PC-9 (cell line): Measurements from ENCODE around the gene DIP2C. TPM values are rescaled to one million over a fixed set of nuclear protein-coding genes. Genes with fewer than 3 reads are reported as not detected.
"Not testable (repeated sequence)": the region's sequence is repeated elsewhere in the genome, so short reads cannot be mapped to it uniquely, and the experiment has no call there.

Experiments used
- BruUV-seq: library from RNA; stranded (reverse); fragments of 400-500 nt; replicated peaks from 2 replicates; lab custom pipeline; 2021; lab: Mats Ljungman, UMichigan
- CTCF ChIA-PET: fragments of 300-600 bp; sonication (Branson Sonifier 250); formaldehyde crosslinking; loops from one replicate; lab custom pipeline; 2022; ENCODE audit warnings: antibody characterized with exemption; lab: Charles Lee
- POLR2A ChIA-PET: fragments of 300-600 bp; sonication (Branson Sonifier 250); formaldehyde crosslinking; loops from one replicate; lab custom pipeline; 2022; ENCODE audit warnings: antibody characterized with exemption; ENCODE audit not compliant: unreplicated experiment; lab: Charles Lee
- DNase-seq, 2 experiments: peaks; one replicate each; pipeline versions ENCODE4 v3.0.0 to v3.0.0-alpha.2; 2015 to 2022; ENCODE audit warnings: mixed read lengths in 1 of 2
- H2AFZ ChIP-seq: fragments of 200-600 bp; sonication (generic); 2 replicates; pipeline ENCODE4 v1.8.1; 2017; ENCODE audit warnings: antibody characterized with exemption
- H3F3A ChIP-seq: fragments of 200-600 bp; sonication (generic); 2 replicates; pipeline ENCODE4 v1.8.1; 2017; ENCODE audit warnings: antibody characterized with exemption, mild to moderate bottlenecking, low read depth; ENCODE audit not compliant: insufficient read depth
- H3K27ac ChIP-seq: fragments of 200-600 bp; sonication (generic); 2 replicates; pipeline ENCODE4 v1.6.1; 2016; ENCODE audit warnings: mixed run types
- H3K27me3 ChIP-seq: fragments of 200-600 bp; sonication (generic); 2 replicates; pipeline ENCODE4 v1.6.1; 2016; ENCODE audit warnings: low read depth, mixed run types; ENCODE audit not compliant: insufficient read depth
- H3K36me3 ChIP-seq: fragments of 200-600 bp; sonication (generic); 2 replicates; pipeline ENCODE4 v1.6.1; 2016; ENCODE audit warnings: low read depth, mixed run types
- H3K4me1 ChIP-seq: fragments of 200-600 bp; sonication (generic); replicated peaks from 2 replicates; pipeline ENCODE4 v1.6.1; 2016; ENCODE audit warnings: mixed run types; ENCODE audit not compliant: insufficient read depth
- H3K4me2 ChIP-seq: fragments of 200-600 bp; sonication (generic); 2 replicates; pipeline ENCODE4 v1.6.1; 2017; ENCODE audit warnings: mixed run types
- H3K4me3 ChIP-seq: fragments of 200-600 bp; sonication (generic); 2 replicates; pipeline ENCODE4 v1.6.1; 2016; ENCODE audit warnings: mixed run types
- H3K79me2 ChIP-seq: fragments of 200-600 bp; sonication (generic); 2 replicates; pipeline ENCODE4 v1.6.1; 2017; ENCODE audit warnings: low read depth, mixed run types
- H3K9me2 ChIP-seq: fragments of 200-600 bp; sonication (generic); 2 replicates; pipeline ENCODE4 v1.8.1; 2017; ENCODE audit warnings: mild to moderate bottlenecking; ENCODE audit not compliant: insufficient read depth
- H3K9me3 ChIP-seq: fragments of 200-600 bp; sonication (generic); 2 replicates; pipeline ENCODE4 v1.8.1; 2016; ENCODE audit warnings: low read depth; ENCODE audit not compliant: insufficient read depth
- H4K20me1 ChIP-seq: fragments of 200-600 bp; sonication (generic); 2 replicates; pipeline ENCODE4 v1.8.1; 2017; ENCODE audit not compliant: insufficient read depth
- EZH2 ChIP-seq: fragments of 200-600 bp; sonication (generic); IDR thresholded peaks from 2 replicates; pipeline ENCODE4 v1.8.0; 2017; ENCODE audit warnings: antibody characterized with exemption, low read depth
- intact Hi-C: fragments of 100-400 bp; cut with micrococcal nuclease; formaldehyde crosslinking; loops from one replicate; pipeline ENCODE4 v1.10.0; 2022; ENCODE audit not compliant: unreplicated experiment
- total RNA-seq: library from RNA; stranded (reverse); gene quantifications from 2 replicates; pipeline ENCODE4 v1.2.3, GENCODE V29; 2021
- TF ChIP-seq, protein P1 (sequence below): fragments of 200-600 bp; sonication (generic); conservative IDR thresholded peaks from 2 replicates; pipeline ENCODE4 v1.6.1; 2017; ENCODE audit warnings: mixed run types, antibody characterized with exemption, mild to moderate bottlenecking, moderate library complexity

The DIP2C gene
- total RNA-seq, 1 experiment from 2014 or later: 0.83 TPM

DNA sequence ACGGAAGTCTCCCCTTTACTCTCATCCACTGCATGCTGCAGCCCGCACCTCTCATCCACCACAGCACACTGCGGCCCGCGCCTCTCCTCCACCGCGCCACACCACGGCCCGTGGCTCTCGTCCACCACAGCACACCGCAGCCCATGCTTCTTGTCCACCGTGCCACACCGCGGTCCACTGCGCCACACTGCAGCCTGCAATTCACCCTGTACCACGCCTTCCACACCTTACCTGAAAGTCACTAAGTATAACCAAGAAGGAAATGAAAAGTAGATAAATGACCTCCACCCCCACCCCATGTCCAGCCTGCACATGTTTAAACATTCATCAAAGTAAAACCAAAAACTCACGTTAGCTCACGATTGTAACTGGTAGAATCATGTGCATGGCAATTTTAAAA, 176.1 kb downstream of the DIP2C start:
- no peaks in the 10 kb centered on the region for H3K9me3 ChIP-seq
- H3K4me3 ChIP-seq: no peak overlapping the region
- no peak for DNase-seq
- TF ChIP-seq, protein P1, sequence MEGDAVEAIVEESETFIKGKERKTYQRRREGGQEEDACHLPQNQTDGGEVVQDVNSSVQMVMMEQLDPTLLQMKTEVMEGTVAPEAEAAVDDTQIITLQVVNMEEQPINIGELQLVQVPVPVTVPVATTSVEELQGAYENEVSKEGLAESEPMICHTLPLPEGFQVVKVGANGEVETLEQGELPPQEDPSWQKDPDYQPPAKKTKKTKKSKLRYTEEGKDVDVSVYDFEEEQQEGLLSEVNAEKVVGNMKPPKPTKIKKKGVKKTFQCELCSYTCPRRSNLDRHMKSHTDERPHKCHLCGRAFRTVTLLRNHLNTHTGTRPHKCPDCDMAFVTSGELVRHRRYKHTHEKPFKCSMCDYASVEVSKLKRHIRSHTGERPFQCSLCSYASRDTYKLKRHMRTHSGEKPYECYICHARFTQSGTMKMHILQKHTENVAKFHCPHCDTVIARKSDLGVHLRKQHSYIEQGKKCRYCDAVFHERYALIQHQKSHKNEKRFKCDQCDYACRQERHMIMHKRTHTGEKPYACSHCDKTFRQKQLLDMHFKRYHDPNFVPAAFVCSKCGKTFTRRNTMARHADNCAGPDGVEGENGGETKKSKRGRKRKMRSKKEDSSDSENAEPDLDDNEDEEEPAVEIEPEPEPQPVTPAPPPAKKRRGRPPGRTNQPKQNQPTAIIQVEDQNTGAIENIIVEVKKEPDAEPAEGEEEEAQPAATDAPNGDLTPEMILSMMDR: no peak
- TF ChIP-seq EZH2: no peak
- H2AFZ ChIP-seq: no peak overlapping the region
- no peaks in the 10 kb centered on the region for H3F3A ChIP-seq
- H3K79me2 ChIP-seq: no peaks in the 10 kb centered on the region
- H4K20me1 ChIP-seq: no peaks in the 10 kb centered on the region
- peaks cover 26% of the 10 kb centered on the region for H3K27me3 ChIP-seq
- H3K36me3 ChIP-seq: no peaks in the 10 kb centered on the region
- H3K4me1 ChIP-seq: no peaks in the 10 kb centered on the region
- no peaks in the 10 kb centered on the region for H3K9me2 ChIP-seq
- POLR2A ChIA-PET: no interaction called here
- CTCF ChIA-PET: interaction anchor here (0.5 to 0.7 kb wide), 4 partner anchors 16 to 404 kb away, joined by 6 to 10 read pairs (median 8); no protein-coding TSS in a partner anchor
- H3K27ac ChIP-seq: no peak overlapping the region
- intact Hi-C loops: loop anchor here (5.0 kb wide), 2 partner anchors 179 to 336 kb away; no protein-coding TSS in a partner anchor
- no peak overlapping the region for H3K4me2 ChIP-seq
- BruUV-seq: no TSS peak

DNA sequence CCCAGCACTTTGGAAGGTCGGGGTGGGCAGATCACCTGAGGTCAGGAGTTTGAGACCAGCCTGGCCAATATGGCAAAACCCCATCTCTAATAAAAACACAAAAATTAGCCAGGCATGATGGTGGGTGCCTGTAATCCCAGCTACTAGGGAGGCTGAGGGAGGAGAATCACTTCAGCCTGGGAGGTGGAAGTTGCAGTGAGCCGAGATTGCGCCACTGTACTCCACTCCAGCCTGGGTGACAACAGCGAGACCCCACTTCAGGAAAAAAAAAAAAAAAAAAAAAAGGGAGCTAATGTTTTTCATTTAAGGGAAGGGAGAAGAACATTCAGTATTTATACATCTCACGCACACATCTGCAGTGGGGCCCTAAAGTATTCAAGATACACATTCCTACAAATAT, 176.8 kb downstream of the DIP2C start:
- BruUV-seq, H4K20me1 ChIP-seq, H3K27ac ChIP-seq, H3K4me3 ChIP-seq, H2AFZ ChIP-seq, H3K4me2 ChIP-seq, H3K9me3 ChIP-seq, DNase-seq, H3K4me1 ChIP-seq, H3K9me2 ChIP-seq, POLR2A ChIA-PET, H3K79me2 ChIP-seq, H3K36me3 ChIP-seq, H3F3A ChIP-seq: not testable (repeated sequence)
- CTCF ChIA-PET: interaction anchor here (0.5 to 0.7 kb wide), 4 partner anchors 17 to 403 kb away, joined by 6 to 10 read pairs (median 8); no protein-coding TSS in a partner anchor
- intact Hi-C loops: loop anchor here (5.0 kb wide), 2 partner anchors 180 to 335 kb away; no protein-coding TSS in a partner anchor
- H3K27me3 ChIP-seq: peaks cover 26% of the 10 kb centered on the region; the same call in 1 of the 2 replicates

DNA sequence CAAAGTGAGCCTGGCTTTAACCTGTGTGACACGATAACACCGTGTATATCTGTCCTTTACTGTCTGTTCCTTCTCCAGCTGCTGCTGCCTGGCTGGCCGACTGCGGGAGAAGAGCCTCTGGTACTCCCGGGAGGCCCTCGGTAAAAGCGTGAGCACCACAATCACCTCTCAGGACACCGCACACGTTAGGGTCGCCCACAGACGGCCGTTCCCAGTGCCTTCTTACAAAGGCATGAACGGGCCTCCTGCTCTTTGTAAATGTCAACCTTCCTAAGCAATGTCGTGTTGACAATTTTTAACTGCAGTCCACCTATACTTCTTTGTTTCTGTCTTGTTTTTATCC, 177.6 kb downstream of the DIP2C start:
- no TSS peak for BruUV-seq
- no peak overlapping the region for H3K4me3 ChIP-seq
- no peaks in the 10 kb centered on the region for H3K79me2 ChIP-seq
- no peak overlapping the region for H3K4me2 ChIP-seq
- no peaks in the 10 kb centered on the region for H4K20me1 ChIP-seq
- no peaks in the 10 kb centered on the region for H3K9me2 ChIP-seq
- ChIA-PET CTCF (interaction anchor here (1.1 kb wide), 1 partner anchor 113 kb away, joined by 4 read pairs; no protein-coding TSS in a partner anchor), POLR2A (no interaction called here)
- no peak for DNase-seq
- no peaks in the 10 kb centered on the region for H3K9me3 ChIP-seq
- H3K4me1 ChIP-seq: no peaks in the 10 kb centered on the region
- H3F3A ChIP-seq: no peaks in the 10 kb centered on the region
- no peak overlapping the region for H3K27ac ChIP-seq
- peaks cover 26% of the 10 kb centered on the region; the same call in 1 of the 2 replicates for H3K27me3 ChIP-seq
- no peaks in the 10 kb centered on the region for H3K36me3 ChIP-seq
- intact Hi-C loops: loop anchor here (1.0 to 5.0 kb wide), 5 partner anchors 73 to 335 kb away; no protein-coding TSS in a partner anchor
- TF ChIP-seq EZH2: no peak
- TF ChIP-seq, protein P1: no peak
- no peak overlapping the region for H2AFZ ChIP-seq
